ENCODE data around the gene RAB20.

DNA sequence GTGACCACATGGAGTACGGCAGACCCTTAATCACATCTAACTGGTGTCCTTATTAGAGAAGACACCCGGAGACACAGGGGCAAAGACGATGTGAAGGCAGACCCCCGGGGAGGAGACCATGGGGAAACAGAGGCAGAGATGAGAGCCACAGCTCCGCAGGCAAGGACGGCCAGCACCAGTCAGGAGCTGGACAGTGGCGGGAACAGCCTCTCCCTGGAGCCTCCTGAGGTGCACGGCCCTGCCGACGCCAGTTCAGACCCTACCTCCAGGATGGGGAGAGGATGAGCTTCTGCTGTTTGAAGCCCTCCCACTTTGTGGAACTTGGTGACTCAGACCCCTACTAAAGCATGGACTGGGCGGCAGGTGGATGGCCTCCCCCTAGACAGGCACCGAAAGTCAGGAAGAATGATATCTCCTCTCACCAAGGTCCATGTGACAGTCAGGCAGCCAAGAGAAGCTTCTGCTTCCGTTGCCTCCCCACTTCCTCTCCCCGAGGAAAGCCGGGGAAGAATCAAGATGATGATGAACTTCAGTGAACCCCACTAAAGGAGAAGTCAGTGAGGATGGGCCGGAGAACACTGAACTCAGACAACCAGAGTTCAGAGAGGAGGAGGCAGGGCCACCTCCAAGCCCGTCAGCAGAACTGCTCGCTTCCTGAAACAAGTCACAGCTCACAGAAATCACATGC is 25.4 kb downstream of the RAB20 start:
- TF ChIP-seq, protein P1, sequence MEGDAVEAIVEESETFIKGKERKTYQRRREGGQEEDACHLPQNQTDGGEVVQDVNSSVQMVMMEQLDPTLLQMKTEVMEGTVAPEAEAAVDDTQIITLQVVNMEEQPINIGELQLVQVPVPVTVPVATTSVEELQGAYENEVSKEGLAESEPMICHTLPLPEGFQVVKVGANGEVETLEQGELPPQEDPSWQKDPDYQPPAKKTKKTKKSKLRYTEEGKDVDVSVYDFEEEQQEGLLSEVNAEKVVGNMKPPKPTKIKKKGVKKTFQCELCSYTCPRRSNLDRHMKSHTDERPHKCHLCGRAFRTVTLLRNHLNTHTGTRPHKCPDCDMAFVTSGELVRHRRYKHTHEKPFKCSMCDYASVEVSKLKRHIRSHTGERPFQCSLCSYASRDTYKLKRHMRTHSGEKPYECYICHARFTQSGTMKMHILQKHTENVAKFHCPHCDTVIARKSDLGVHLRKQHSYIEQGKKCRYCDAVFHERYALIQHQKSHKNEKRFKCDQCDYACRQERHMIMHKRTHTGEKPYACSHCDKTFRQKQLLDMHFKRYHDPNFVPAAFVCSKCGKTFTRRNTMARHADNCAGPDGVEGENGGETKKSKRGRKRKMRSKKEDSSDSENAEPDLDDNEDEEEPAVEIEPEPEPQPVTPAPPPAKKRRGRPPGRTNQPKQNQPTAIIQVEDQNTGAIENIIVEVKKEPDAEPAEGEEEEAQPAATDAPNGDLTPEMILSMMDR (IDR thresholded peaks at IDR 0.05), result no peak
- TF ChIP-seq POLR2AphosphoS5 (IDR thresholded peaks at IDR 0.05) (no peak), EP300 (IDR thresholded peaks at IDR 0.05) (no peak)
